ENCODE data around the gene SNAI3. TPM values are rescaled to one million over a fixed set of nuclear protein-coding genes. Genes with fewer than 3 reads are reported as not detected.

SNAI3 gene
- total and polyA plus RNA-seq, 12 donors: 0.21 to 8.6 (median 1.3) TPM

DNA sequence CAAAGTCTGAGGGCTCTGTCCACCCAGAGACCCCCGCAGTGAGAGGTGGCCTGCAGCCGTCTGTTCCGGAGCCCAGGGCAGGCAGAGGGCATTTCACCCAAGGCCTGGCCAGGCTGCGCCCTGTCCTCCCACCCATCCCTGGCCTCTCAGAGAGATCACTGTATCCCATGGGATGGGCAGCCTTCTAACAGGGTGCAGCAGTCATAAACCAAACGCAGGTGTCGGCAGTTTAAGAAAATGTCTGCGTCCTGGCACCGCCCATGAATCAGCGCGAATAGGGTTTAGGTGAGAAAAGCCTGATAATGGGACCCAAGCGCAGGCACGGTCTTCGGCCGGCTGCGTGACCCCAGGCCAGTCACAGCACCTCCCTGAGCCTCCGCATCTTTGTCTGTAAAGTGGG is 40.9 kb downstream of the SNAI3 start:
- no peak overlapping the region for H3K4me3 ChIP-seq
- intact Hi-C loops (cut with DNase I): no loop called here
- TF ChIP-seq, protein P1, sequence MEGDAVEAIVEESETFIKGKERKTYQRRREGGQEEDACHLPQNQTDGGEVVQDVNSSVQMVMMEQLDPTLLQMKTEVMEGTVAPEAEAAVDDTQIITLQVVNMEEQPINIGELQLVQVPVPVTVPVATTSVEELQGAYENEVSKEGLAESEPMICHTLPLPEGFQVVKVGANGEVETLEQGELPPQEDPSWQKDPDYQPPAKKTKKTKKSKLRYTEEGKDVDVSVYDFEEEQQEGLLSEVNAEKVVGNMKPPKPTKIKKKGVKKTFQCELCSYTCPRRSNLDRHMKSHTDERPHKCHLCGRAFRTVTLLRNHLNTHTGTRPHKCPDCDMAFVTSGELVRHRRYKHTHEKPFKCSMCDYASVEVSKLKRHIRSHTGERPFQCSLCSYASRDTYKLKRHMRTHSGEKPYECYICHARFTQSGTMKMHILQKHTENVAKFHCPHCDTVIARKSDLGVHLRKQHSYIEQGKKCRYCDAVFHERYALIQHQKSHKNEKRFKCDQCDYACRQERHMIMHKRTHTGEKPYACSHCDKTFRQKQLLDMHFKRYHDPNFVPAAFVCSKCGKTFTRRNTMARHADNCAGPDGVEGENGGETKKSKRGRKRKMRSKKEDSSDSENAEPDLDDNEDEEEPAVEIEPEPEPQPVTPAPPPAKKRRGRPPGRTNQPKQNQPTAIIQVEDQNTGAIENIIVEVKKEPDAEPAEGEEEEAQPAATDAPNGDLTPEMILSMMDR (IDR thresholded peaks at IDR 0.05): no peak
- H3K9me3 ChIP-seq: no peaks in the 10 kb centered on the region
- H3K27me3 ChIP-seq: peaks cover 0 to 9% (median 7%) of the 10 kb centered on the region in 7 donors
- ATAC-seq: no peak
- no peak for DNase-seq
- H3K27ac ChIP-seq: no peak overlapping the region
- H3K4me1 ChIP-seq: peaks cover 0 to 32% (median 10%) of the 10 kb centered on the region in 9 donors
- WGBS, 2 donors: 91 to 94% methylated on average over 16 of the region's 16 CpGs
- peaks cover 0 to 61% (median 0%) of the 10 kb centered on the region in 9 donors for H3K36me3 ChIP-seq

DNA sequence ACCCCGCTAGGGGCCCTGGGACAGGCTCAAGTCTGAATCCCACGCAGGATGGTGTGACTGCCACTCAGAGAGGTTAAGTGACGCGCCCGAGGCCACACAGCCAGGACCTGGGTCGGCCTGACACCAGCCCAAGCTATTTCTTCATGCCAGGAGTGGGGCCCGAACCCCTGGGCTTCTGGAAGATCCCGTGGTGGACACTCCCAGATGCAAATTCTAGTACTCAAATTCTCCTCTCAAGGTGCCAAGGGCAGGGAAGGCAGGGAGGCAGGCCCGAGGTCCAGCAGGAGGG is 42.7 kb downstream of the SNAI3 start:
- WGBS, 2 donors: 92 to 94% methylated on average over 8 to 9 of the region's 9 CpGs
- intact Hi-C loops (cut with DNase I): no loop called here

DNA sequence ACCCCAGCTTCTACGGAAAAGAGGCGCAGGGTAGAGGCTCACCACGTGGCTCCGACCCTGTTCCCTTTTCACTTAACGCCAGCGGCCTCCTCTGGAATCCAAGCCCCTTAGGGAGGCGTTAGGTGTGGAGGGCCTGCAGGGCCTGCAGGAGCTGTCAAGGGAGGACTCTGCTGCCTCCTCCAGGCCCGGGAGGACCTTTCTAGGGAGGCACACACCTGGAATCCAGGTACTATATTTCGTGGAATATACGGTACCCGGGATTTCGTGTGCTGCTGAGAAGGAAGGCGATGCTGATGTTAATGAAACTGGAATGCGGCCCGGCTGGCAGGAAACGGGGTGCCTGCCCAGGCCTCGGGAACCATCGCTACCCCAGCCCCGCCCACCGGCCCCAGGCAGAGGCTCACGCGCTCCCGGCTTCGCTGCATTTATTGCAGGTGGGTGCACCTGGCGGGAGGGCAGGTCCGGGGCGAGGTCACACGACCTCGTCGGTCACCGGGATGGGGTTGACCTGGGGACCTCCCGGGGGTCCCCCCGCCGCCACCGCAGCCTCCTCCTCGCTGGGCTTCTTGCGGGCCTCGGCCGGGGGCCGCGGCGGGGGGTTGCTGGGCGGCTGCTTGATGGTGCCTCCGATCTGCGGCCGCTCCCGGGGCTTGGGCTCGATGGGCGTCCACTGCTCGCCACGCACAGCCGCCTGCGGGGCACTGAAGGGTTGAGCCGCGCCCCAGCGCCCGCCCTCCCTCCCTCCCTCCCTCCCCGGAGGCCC is 43.2 kb downstream of the SNAI3 start:
- Histone ChIP-seq H3K4me1 (peaks cover 0 to 13% (median 0%) of the 10 kb centered on the region in 9 donors), H3K27ac (no peak overlapping the region), H3K36me3 (peaks cover 0 to 50% (median 0%) of the 10 kb centered on the region in 9 donors), H3K4me3 (no peak overlapping the region), H3K27me3 (peaks cover 22 to 33% (median 31%) of the 10 kb centered on the region in 7 donors), H3K9me3 (no peaks in the 10 kb centered on the region)
- DNase-seq (no peak), ATAC-seq (no peak)
- intact Hi-C loops (cut with DNase I): no loop called here
- TF ChIP-seq, protein P1 (IDR thresholded peaks at IDR 0.05): no peak
- WGBS, 2 donors: 90 to 91% methylated on average over 54 to 58 of the region's 58 CpGs

More for the DNA sequence above, 42.7 kb downstream of the SNAI3 start:
- no peak overlapping the region for H3K4me3 ChIP-seq
- no peak for ATAC-seq
- H3K4me1 ChIP-seq: peaks cover 0 to 14% (median 0%) of the 10 kb centered on the region in 9 donors
- H3K27ac ChIP-seq: no peak overlapping the region
- peaks cover 0 to 54% (median 0%) of the 10 kb centered on the region in 9 donors for H3K36me3 ChIP-seq
- TF ChIP-seq, protein P1 (IDR thresholded peaks at IDR 0.05): no peak
- H3K27me3 ChIP-seq: peaks cover 16 to 28% (median 26%) of the 10 kb centered on the region in 7 donors
- no peaks in the 10 kb centered on the region for H3K9me3 ChIP-seq
- no peak for DNase-seq

DNA sequence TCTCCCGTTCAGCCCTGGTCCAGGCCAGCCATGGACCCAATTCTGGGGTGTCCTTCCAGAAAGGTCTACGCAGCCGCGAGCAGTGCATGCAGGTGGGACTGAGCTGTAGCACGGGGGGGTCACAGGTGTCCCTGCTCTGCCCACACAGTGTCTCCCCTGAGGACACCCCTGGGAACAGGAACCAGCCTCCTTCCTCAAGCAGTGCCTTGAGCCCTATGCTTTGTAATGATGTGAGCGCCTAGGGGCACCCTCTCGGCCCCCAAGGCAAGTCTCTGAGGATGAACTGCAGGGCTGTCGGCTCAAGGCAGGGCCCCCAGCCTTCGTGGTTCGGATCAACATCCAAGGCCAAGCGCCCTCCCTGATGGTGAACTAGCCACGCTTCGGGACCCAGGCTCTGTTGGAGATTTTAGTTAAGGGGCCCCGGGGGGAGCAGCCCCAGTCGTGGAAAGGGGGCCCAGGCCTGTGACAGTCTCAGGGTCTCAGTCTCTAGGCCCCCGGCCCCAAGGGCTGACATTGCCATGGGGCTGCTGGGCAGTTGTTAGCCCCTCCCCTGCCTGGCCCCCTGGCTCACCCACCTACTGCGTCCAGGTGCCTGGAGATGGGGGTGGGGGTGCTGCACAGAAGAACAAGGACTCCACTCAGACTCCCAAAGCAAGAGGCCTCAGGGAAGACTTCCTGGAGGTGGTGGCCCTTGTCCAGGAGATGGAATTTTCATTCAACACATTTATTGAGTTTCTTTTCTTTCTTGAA is 45.6 kb downstream of the SNAI3 start:
- WGBS, 2 donors: 57 to 63% methylated on average over 17 of the region's 17 CpGs
- ATAC-seq: no peak
- intact Hi-C loops (cut with DNase I): no loop called here

More for the DNA sequence above, 45.6 kb downstream of the SNAI3 start:
- Histone ChIP-seq H3K4me1 (peaks cover 0 to 9% (median 0%) of the 10 kb centered on the region in 9 donors), H3K36me3 (peaks cover 0 to 32% (median 0%) of the 10 kb centered on the region in 9 donors), H3K27ac (no peak overlapping the region), H3K27me3 (peaks cover 22 to 56% (median 40%) of the 10 kb centered on the region in 7 donors), H3K9me3 (no peaks in the 10 kb centered on the region), H3K4me3 (no peak overlapping the region)
- no peak for DNase-seq
- TF ChIP-seq, protein P1 (IDR thresholded peaks at IDR 0.05): no peak
